ENCODE measurements around the gene DUOXA2. TPM values are rescaled to one million over a fixed set of nuclear protein-coding genes. Genes with fewer than 3 reads are reported as not detected.

Gene DUOXA2
- total RNA-seq, 3 donors from 2014 or later, result not detected

- H3K4me3 Mint-ChIP-seq, result peak overlapping the region; percentile 70
- peaks cover 1% of the 10 kb centered on the region for H3K36me3 Mint-ChIP-seq (ENCODE audit: insufficient read depth)
- H3K4me1 Mint-ChIP-seq (ENCODE audit: low read depth), result peaks cover 10% of the 10 kb centered on the region
- DNase-seq (no peak), ATAC-seq (no peak)
- no peaks in the 10 kb centered on the region for H3K9me3 Mint-ChIP-seq
- no peaks in the 10 kb centered on the region for H3K27me3 Mint-ChIP-seq (ENCODE audit: low read depth)
Observed at GRCh38 chr15:45165536-45165935, 51.4 kb downstream of the DUOXA2 start.

GRCh38 chr15:45166834-45167630 is 52.9 kb downstream of the DUOXA2 start:
- H3K4me3 Mint-ChIP-seq, result peak overlapping the region; percentile 70
- no peaks in the 10 kb centered on the region for H3K36me3 Mint-ChIP-seq (ENCODE audit: insufficient read depth)
- H3K4me1 Mint-ChIP-seq (ENCODE audit: low read depth), result peaks cover 10% of the 10 kb centered on the region
- H3K27me3 Mint-ChIP-seq (ENCODE audit: low read depth), result no peaks in the 10 kb centered on the region
- peak; percentile 76 for DNase-seq
- ATAC-seq, result peak; percentile 93 to 94
- H3K9me3 Mint-ChIP-seq, result no peaks in the 10 kb centered on the region

GRCh38 chr15:45167631-45168205 is 53.6 kb downstream of the DUOXA2 start:
- ATAC-seq, result no peak
- Mint-ChIP-seq H3K27me3 (ENCODE audit: low read depth) (no peaks in the 10 kb centered on the region), H3K4me1 (ENCODE audit: low read depth) (peaks cover 10% of the 10 kb centered on the region)

More at GRCh38 chr15:45167631-45168205, 53.6 kb downstream of the DUOXA2 start:
- no peak for DNase-seq
- H3K36me3 Mint-ChIP-seq (ENCODE audit: insufficient read depth), result no peaks in the 10 kb centered on the region
- H3K4me3 Mint-ChIP-seq, result peak overlapping the region; percentile 70
- no peaks in the 10 kb centered on the region for H3K9me3 Mint-ChIP-seq

Other genes starting within 250 kb of the DUOXA2 start
- not detected for gene TERB2, start 157.6 kb upstream of the DUOXA2 start, total RNA-seq
- gene SORD, start 91.1 kb upstream of the DUOXA2 start, total RNA-seq, result 10 to 100 TPM; 26.9 to 42.7 (median 32.6) TPM
- gene DUOX2, start 154 bp upstream of the DUOXA2 start, total RNA-seq, result under 1 TPM; 0.05 to 0.11 (median 0.10) TPM
- gene DUOXA1, start 15.6 kb downstream of the DUOXA2 start, total RNA-seq, result under 1 TPM; 0.08 to 0.58 (median 0.24) TPM
- gene DUOX1, start 15.7 kb downstream of the DUOXA2 start, total RNA-seq, result under 1 TPM; 0.13 to 0.42 (median 0.22) TPM
- 10 to 100 TPM; 17.5 to 30.5 (median 19.2) TPM for gene SHF, start 73.6 kb downstream of the DUOXA2 start, total RNA-seq
- gene SLC28A2, start 137.9 kb downstream of the DUOXA2 start, total RNA-seq, result under 1 TPM in 1 of 3 donors, not detected in 2; 0.14 TPM

All from activated T-cell treated with anti-CD3 and anti-CD28 coated beads, Interleukin-2, amount 50 U/mL, for 4 hours (primary cell).